GM12801 (cell line): Measurements from ENCODE around the gene MON2.

Source experiments
- TF ChIP-seq, protein P1 (sequence below): IDR thresholded peaks from one replicate; pipeline ENCODE4 v1.5.1; 2011; ENCODE audit warnings: control low read depth; ENCODE audit not compliant: insufficient read length; ENCODE audit errors: extremely low read depth

MON2 gene

DNA sequence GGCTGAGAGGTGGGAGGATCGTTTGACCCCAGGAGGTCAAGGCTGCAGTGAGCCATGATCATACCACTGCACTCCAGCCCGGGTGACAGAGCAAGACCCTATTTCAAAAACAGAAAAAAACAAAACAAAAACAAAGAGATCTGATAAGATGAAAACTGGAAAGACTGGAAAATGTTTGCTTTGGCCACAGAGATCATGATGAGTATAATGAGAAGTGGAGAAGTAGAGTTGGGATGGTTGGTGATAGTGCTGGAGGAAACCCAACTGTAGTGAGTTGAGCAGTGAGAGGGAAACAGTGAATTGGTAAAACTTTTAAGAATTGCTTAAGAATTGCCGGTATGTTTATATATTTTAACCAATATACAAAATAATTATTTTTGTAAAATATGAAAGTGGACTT, 39.2 kb downstream of the MON2 start:
- TF ChIP-seq, protein P1, sequence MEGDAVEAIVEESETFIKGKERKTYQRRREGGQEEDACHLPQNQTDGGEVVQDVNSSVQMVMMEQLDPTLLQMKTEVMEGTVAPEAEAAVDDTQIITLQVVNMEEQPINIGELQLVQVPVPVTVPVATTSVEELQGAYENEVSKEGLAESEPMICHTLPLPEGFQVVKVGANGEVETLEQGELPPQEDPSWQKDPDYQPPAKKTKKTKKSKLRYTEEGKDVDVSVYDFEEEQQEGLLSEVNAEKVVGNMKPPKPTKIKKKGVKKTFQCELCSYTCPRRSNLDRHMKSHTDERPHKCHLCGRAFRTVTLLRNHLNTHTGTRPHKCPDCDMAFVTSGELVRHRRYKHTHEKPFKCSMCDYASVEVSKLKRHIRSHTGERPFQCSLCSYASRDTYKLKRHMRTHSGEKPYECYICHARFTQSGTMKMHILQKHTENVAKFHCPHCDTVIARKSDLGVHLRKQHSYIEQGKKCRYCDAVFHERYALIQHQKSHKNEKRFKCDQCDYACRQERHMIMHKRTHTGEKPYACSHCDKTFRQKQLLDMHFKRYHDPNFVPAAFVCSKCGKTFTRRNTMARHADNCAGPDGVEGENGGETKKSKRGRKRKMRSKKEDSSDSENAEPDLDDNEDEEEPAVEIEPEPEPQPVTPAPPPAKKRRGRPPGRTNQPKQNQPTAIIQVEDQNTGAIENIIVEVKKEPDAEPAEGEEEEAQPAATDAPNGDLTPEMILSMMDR = no peak

DNA sequence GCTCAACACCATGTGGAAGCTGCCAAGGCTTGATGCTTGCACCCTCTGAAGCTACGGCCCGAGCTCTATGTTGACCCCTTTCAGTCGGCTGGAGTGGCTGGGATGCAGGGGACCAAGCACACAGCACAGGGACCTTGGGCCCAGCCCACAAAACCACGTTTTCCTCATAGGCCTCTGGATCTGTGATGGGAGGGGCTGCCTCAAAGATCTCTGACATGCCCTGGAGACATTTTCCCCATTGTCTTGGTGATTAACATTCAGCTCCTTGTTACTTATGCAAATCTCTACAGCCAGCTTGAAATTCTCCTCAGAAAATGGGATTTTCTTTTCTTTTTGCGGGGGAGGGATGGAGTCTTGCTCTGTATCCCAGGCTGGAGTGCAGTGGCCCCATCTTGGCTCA, 46.3 kb downstream of the MON2 start:
- TF ChIP-seq, protein P1 = no peak

DNA sequence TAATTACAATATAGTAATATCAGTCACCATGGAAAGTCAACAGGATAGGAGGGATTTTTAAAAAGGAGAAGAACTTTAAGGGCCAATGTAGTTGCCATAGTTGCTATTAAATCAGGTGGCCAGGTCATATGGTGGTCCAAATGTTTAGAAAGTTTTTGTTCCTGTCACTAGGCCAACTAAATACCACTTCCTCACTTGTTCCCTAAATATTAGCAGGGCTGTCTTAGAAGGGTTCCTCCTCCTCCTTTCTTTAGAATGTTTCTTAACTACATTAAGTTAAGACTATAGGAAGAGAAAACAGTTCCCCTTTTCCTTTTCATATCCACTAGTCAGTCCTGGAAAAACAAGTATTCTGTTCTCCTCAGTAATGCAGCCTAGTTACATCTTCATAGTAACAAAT, 50.3 kb downstream of the MON2 start:
- TF ChIP-seq, protein P1 = no peak

DNA sequence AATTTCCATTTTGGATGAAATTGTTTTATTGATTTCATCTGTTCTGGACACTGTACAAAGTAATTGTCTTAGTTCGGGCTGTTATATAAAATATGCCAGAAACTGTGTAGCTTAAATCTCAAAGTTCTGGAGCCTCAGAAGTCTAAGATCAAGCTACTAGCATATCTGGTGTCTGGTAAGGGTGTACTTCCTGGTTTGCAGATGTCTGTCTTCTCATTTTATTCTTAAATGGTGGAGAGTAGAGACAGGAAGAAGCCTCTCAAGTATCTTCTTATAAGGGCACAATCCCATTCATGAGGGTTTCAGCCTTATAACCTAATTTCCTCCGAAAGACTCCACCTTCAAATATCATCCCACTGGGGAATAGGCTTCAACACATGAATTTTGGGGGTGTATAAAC, 51.3 kb downstream of the MON2 start:
- TF ChIP-seq, protein P1 = no peak

DNA sequence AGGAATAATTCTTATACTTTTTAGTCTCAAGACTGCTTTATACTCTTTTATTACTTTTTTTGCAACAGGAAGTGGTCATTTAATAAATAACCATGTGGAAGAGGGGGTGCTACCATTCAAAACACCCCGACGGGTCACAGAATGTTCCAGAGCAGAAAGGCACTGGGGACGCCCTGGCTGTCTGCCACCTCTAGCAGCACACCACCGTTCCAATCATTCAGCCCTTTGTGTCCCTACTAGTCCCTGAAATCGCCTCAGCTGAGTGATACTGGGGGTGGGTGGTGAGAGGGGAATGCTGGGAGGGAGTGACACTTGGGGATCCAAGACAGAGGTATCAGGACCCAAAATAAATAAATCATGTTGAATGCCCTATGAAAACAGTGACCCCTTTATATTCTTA, 52.4 kb downstream of the MON2 start:
- TF ChIP-seq, protein P1 = no peak

DNA sequence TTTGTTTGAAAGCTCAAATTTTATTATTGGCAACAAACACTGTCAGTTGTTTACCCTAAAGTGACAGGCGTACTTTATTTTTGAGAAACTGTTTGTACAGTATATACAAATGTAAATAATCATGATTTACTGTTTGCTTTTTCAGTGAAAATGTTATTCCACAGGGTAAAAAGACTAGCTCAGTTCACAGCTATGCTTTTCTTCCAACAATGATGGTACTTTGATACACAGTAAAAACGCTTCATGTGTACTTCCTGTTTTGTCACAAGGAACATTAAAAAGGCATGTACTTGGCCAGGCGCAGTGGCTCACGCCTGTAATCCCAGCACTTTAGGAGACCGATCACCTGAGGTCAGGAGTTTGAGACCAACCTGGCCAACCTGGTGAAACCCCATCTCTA, 53.7 kb downstream of the MON2 start:
- TF ChIP-seq, protein P1 = no peak

DNA sequence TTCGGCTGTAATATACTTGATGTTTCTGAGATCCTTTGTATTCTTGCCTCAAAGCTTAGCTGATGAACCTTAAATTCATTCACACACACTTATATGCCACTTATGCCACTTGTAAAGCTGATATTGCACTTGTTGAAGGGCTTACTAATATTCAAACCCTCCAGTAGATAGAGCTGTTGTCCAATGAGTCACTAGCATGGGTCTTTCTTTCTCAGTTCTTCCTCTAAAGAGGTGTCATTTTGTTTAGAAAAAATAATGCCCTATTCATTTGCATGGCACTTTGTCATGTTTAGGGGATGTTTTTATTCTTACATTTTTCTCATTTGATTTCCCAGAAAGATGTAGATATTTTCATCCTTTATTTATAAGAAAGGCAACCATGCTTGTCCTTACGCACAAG, 56.4 kb downstream of the MON2 start:
- TF ChIP-seq, protein P1 = no peak

DNA sequence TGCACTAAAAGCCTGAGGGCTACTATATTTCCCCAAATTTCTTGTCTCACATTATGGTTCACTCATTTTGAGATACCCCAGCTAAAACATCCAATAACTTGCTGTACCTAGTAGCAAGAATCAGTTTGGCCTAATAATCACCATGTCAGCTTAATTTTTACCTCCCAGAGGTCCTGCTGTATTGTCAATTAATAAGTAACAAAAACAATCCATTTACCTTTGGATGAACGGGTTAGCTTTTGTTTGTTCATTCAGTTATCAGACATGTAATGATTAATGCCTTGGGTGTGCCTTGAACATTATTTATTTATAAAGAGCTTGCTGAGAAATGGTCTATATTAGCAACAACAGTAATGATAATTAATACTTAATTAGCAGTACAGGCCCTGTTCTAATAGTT, 57.0 kb downstream of the MON2 start:
- TF ChIP-seq, protein P1 = no peak
